GM21737 (cell line): ENCODE measurements around the gene MPRIP.
"Not testable (repeated sequence)": the region's sequence is repeated elsewhere in the genome, so short reads cannot be mapped to it uniquely, and the experiment has no call there.

Source experiments
- ATAC-seq: cut with Tn5 transposase; IDR thresholded peaks from one replicate; pipeline ENCODE4 v1.9.1; 2021; ENCODE audit warnings: mild to moderate bottlenecking, moderate library complexity; ENCODE audit not compliant: unreplicated experiment

Gene MPRIP

GRCh38 chr17:17122781-17123483 lies 80.7 kb downstream of the MPRIP start:
- ATAC-seq, result no peak

GRCh38 chr17:17124341-17124740 lies 82.1 kb downstream of the MPRIP start:
- no peak for ATAC-seq

- ATAC-seq, result no peak
Observed at GRCh38 chr17:17125136-17126084, 83.2 kb downstream of the MPRIP start.

DNA sequence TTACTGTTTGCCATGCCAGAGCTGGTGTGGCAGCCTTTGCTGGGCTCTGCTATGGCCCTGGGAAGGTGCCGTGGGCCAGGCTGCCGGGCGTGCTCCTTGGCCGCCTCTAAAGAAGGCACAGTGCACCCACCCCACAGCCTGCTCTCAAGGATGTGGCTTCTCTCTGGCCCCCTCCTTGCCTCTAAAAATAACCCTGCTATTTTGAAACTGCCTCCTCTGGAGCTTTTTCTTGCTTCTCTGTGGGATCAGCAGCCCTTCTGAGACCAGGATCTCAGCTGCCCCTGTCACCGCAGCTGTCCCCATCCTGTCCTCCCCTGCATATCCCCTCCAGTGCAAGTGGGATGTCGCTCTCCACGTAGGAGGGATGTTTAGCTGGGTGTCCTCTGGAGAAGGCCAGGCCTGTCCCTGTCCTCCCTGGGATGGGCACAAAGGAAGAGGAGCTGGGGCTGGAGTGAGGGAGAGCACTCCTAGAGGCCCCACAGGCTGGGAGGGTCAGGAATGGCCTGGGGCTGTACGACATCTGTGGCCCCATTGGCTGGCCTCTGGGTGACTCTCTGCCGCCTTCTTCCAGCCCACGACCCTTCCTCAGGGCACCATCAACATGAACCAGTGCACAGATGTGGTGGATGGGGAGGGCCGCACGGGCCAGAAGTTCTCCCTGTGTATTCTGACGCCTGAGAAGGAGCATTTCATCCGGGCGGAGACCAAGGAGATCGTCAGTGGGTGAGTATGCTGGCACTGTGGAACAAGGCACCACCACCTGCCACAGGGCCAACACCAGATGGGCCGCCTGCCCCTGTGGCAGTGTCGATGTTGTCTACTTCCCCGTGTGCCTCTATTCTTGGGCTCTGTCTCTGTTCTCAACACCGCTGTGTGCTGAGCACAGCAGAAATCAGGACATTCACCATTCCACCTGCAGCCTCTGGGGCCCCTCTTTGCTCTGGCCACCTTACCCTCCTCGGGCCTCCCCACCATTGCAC lies 84.2 kb downstream of the MPRIP start:
- no peak for ATAC-seq

DNA sequence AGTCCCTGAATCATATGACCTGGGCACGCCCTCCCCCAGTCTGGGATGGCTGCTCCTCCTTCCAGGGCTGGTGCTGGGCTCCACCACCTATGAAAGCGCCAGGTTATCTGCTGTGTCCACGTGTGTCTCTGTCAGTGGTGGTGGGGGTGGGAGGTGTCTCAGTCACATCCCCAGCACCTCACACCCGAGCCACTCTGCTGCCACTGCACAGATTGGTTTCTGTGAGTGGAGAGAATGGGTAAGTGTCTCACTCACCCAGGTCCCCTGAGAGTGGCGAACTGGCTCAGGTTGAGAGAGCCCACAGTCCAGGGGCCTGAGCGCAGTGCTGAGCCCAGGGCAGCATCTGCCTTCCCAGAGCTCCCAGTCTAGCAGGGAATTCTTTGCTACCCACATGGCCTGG lies 84.9 kb downstream of the MPRIP start:
- ATAC-seq, result no peak

GRCh38 chr17:17127730-17128291 lies 85.6 kb downstream of the MPRIP start:
- no peak for ATAC-seq

DNA sequence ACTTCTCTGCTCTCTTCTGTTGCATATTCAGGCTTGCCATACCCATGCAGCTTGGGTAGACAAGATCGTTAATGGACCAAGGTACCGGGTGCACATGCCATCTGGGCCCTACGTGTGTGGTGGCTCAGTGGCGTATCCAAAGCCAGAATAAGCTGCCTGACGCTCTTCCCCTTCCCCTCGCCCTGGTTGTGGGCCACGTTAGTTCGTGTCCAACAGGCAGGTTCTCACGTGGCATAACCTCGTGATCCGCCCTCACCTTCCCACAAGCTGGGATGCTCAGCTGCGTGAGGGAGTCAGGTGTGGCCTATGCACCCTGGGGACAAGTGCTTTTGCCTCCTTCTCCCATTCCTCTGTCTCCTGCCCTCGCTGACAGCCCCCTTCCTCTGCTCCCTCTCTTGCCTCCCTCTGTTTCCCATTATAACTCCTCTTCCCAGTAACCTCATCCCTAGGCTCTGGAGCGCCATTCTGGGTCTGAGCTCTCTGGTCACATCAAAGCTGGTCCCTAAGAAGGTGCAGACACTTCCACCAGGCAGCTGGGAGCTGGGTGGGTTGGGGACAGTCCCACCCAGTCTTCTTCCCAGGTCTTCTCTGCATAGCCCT lies 86.3 kb downstream of the MPRIP start:
- no peak for ATAC-seq

- no peak for ATAC-seq
Observed at GRCh38 chr17:17129466-17129865, 87.2 kb downstream of the MPRIP start.

DNA sequence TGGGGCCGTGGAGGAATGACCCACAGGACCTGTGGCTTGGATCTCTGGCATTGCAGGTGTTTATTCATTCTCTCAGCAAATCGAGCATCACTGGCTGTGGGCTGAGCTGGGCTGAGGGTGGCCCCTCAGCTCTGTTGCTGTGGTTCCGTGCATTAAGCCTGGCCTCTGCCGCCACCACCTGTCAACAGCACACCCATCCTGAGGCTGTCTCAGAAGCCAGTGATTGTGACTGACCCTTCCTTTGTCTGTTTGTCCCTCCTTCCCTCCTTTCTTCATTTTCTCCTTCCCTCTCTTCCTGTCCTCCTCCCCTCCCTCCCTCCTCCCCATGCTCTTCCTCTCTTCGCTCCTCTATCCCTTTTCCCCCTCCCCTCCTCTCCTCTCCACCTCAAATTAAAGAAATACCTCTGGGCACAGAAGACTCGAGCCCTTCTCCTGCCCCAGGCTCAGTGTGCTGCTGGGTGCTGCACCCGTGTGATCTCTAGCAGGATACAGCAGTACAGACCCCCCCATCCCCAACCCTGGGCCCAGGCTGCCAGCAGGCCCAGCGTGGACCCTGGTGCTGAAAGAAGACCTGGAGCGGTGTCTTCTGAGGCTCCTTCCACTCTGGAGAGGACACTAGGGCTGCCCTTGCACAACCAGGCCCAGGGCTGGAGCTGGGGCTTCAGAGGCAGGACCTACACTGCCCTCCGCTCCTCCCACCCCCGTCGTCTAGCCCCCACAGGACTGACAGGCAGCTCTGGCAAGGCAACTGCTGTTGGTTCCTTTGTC lies 88.0 kb downstream of the MPRIP start:
- ATAC-seq, result no peak

DNA sequence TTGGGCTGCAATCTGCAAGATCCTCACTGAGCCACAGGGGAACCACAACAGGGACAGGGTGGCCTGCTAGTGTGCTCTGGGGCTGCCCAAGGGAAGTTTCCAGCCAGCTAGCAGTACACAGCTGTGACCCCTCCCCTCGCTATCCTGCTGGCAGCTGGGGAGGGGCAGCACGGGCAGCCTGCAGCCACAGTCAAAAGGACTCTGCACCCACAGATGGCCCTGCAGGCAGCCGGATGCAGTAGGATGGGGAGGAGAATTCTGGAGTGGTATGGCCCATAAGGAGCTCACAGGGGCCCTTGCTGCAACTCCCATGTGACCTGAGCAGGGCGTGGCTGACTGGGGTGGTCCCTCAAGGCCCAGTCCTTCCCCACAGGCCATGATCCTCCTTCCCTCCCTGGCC lies 89.6 kb downstream of the MPRIP start:
- no peak for ATAC-seq

DNA sequence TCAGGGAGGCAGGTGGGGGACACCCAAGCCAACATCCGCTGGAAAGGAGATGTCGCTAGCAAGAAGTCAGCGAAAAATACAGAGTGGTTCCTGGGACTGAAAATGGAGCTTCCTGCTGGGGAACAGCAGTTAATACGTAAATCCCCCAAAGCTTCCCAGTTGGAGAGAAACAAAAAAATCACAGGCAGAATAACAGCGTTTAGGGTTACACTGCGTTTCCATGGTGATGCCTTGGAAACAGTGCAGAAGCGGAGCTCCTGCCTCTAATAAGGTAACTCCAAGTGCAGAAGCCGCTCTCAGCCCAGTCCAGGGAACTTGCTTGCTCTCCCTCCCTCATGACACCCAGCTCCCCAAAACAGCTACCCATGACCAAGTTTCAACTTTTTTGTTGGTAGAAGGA lies 90.5 kb downstream of the MPRIP start:
- ATAC-seq, result no peak

DNA sequence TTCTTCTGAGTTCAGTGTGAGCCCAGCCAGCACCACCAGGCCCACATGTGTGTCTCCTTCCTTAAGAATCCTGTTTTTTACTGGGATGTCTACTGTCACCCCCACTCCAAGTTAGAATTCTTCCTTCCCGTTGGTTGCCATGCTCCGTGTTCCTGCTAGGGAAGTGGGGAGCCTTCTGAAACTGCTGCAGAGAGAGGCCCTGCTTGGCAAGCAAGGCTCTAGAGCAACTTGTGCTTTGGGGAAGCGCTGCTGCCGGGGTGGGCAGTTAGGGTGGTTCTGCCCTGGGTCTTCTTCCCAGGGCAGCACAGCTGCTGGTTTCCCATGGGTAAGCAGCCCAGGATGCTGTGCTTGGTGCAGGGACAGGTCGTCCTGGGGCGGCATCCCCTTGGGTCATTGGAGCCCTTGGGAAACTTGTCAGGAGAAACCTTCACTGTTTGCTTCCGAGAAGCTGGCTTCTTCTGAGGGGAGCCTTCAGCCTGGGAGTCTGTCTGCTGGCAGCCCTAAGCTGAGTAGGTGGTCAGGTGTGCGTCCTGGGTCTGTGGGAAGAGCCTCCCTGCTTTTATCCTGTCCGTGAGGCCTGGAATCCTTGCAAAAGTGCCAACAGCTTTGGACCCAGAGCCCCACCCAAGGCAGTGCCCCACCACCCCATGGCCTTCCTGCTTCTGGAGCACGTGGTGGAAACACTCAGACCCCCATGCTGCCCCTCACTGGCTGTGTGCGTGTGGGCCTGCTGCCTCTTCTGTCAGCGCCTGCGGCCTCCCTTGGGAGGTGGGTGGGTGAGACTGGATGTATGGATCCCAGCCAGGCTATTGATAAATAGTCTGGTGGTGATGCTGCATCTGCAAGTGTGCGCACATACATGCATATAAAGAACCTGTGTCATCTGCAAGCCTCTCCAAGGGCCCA lies 92.0 kb downstream of the MPRIP start:
- ATAC-seq, result no peak

DNA sequence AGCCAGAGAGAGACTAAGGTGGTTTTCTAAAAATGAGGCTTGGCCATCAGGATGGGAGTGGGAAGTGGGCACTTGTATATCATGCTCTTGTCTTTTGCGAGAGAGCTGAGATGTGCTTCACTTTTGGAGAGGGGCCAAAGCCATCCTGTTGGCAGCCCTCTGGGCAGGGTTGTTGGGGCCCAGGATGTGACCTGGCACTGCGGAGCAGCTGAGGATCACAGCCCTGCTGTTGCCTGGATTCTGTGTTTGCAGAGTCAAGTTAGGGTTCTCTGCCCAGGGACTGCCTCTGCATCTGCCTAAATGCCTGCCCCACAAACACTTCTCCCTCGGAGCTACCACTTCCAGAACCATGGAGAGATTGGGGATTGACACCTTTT lies 92.7 kb downstream of the MPRIP start:
- no peak for ATAC-seq

DNA sequence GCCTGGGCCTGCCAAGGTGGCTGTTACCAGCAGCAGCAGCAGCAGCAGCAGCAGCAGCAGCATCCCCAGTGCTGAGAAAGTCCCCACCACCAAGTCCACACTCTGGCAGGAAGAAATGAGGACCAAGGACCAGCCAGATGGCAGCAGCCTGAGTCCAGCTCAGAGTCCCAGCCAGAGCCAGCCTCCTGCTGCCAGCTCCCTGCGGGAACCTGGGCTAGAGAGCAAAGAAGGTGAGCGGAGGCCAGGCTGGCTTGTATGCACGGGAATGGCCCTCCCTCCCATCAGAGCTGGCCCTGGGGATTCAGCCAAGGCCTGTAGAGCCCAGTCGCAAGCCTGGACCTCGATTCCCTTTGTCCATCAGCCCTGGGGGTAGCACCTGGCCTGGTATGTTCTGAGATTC lies 94.0 kb downstream of the MPRIP start:
- ATAC-seq, result not testable (repeated sequence)

- ATAC-seq, result no peak
Observed at GRCh38 chr17:17137731-17138585, 95.7 kb downstream of the MPRIP start.

DNA sequence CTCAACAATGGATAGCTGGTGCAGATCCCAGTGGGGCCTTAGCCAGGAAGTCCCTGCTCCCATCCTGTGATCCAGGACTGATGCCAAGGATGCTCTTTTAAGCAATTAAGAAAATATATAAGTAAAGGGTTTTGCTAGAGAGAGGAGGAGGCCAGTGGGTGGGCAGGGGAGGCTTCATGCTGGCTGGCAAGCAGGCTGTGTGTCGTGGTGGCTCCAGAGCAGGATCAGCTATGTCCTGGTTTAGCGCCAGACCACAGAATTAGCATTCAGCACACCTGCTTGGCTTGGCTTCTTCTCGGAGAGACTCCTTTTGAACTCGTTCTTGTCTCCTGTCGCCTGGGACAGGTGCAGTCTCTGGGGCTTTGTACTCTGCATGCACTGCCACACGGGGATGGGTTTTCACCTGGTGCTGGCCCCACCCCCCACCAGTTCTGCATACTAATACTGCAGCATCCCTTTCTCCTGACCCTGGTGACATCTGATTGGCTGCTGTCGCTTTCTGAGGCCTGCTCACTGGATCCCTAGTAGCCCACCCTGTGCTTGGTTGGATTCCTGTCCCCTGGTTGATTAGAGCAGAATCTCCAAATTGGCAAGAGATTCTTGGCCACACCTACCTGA lies 97.8 kb downstream of the MPRIP start:
- ATAC-seq, result no peak

- ATAC-seq, result no peak
Observed at GRCh38 chr17:17140590-17140980, 98.3 kb downstream of the MPRIP start.
